Measurements from ENCODE around the gene ALPK3. TPM values are rescaled to one million over a fixed set of nuclear protein-coding genes. Genes with fewer than 3 reads are reported as not detected.

Gene ALPK3
- total RNA-seq, 1 experiment from 2014 or later: 17.7 TPM

DNA sequence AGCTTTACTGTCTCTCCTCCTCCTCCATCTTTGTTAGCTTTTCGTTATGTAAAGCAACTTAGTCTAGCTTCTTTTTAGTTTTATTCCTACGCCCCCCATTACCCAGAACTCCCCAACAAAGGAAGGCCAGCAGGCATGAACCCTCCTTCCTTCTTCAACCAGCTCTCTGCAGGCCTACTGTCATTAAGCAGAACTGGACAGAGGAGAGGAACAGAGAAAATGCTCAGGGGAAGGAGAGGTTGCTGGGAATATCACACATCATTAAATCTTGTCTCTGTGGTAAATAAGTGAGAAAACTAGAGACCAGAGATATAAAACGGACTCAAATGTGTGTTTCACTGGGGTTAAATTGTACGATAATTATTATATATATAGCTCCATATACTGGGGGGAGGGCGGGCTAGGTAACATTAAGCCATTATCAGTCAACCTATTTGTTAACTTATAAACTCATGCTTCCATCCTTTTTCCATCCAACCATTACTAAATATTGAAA, 48.0 kb downstream of the ALPK3 start:
- WGBS (ENCODE audit: extremely low coverage, insufficient read length, low lambda C conversion rate): no CpG with 5 or more reads among the region's 5 CpGs
- no peak overlapping the region for H2BK120ac ChIP-seq (ENCODE audit: low read depth, low read length, poor library complexity, severe bottlenecking)
- no peak overlapping the region for H2AFZ ChIP-seq (ENCODE audit: low read length)
- H3K4me2 ChIP-seq (ENCODE audit: insufficient read depth, insufficient read length, low read length): no peak overlapping the region
- no peak overlapping the region for H2BK12ac ChIP-seq (ENCODE audit: insufficient read length, low read depth, low read length)
- no peak overlapping the region for H3K23ac ChIP-seq (ENCODE audit: insufficient read length, low read depth, low read length)
- H4K20me1 ChIP-seq (ENCODE audit: control insufficient read depth, insufficient read depth, insufficient read length): no peaks in the 10 kb centered on the region
- no peak overlapping the region for H3T11ph ChIP-seq (ENCODE audit: low read length)
- H3K23me2 ChIP-seq (ENCODE audit: insufficient read length, low read depth, low read length, poor library complexity, severe bottlenecking): no peaks in the 10 kb centered on the region
- Mint-ChIP-seq H3K36me3 (ENCODE audit: insufficient read depth in 1 of 3, low read depth in 3 of 3) (peaks cover 0 to 41% (median 6%) of the 10 kb centered on the region in 3 experiments; a peak in 3 of 7 replicates), H3K9me3 (no peaks in the 10 kb centered on the region; a peak in 1 of 5 replicates), H3K27ac (peak overlapping the region in 1 of 3 experiments; percentile 38; a peak in 1 of 7 replicates), H3K4me3 (no peak overlapping the region), H3K27me3 (ENCODE audit: low read depth) (no peaks in the 10 kb centered on the region), H3K4me1 (no peaks in the 10 kb centered on the region; a peak in 1 of 4 replicates)
- no peak overlapping the region for H3K56ac ChIP-seq (ENCODE audit: insufficient read length, low read depth, low read length)
- H3K14ac ChIP-seq (ENCODE audit: insufficient read depth, low read length): no peak overlapping the region
- no peak overlapping the region for H3K4ac ChIP-seq (ENCODE audit: low read depth, low read length)
- no peak overlapping the region for H2AK5ac ChIP-seq (ENCODE audit: insufficient read length, low read length)
- no peak overlapping the region for H3K9ac ChIP-seq (ENCODE audit: extremely low read depth, insufficient read length, low read length)
- no peaks in the 10 kb centered on the region for H3K4me1 ChIP-seq (ENCODE audit: insufficient read depth, low read length)
- H3K18ac ChIP-seq (ENCODE audit: insufficient read length, low read depth, low read length): no peak overlapping the region
- no peaks in the 10 kb centered on the region for H3K27me3 ChIP-seq (ENCODE audit: insufficient read depth, low read length)
- no peak overlapping the region for H3K27ac ChIP-seq (ENCODE audit: insufficient read length, low read depth, low read length)
- no peak overlapping the region for H2BK5ac ChIP-seq (ENCODE audit: insufficient read length, low read length)
- TF ChIP-seq, protein P1, sequence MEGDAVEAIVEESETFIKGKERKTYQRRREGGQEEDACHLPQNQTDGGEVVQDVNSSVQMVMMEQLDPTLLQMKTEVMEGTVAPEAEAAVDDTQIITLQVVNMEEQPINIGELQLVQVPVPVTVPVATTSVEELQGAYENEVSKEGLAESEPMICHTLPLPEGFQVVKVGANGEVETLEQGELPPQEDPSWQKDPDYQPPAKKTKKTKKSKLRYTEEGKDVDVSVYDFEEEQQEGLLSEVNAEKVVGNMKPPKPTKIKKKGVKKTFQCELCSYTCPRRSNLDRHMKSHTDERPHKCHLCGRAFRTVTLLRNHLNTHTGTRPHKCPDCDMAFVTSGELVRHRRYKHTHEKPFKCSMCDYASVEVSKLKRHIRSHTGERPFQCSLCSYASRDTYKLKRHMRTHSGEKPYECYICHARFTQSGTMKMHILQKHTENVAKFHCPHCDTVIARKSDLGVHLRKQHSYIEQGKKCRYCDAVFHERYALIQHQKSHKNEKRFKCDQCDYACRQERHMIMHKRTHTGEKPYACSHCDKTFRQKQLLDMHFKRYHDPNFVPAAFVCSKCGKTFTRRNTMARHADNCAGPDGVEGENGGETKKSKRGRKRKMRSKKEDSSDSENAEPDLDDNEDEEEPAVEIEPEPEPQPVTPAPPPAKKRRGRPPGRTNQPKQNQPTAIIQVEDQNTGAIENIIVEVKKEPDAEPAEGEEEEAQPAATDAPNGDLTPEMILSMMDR (conservative IDR thresholded peaks at IDR 0.05): no peak
- no peak overlapping the region for H4K8ac ChIP-seq (replicated peaks; ENCODE audit: insufficient read length, low read depth, low read length)
- H4K5ac ChIP-seq (ENCODE audit: insufficient read length, low read depth, low read length): no peak overlapping the region
- H4K91ac ChIP-seq (ENCODE audit: insufficient read length, low read depth, low read length): no peak overlapping the region
- H3K79me1 ChIP-seq (ENCODE audit: insufficient read depth, low read depth, low read length, poor library complexity, severe bottlenecking): no peaks in the 10 kb centered on the region
- no peak for DNase-seq
- H3K9me3 ChIP-seq (ENCODE audit: control insufficient read depth, low read depth, low read length): no peaks in the 10 kb centered on the region
- H2BK15ac ChIP-seq (ENCODE audit: low read depth, low read length): no peak overlapping the region
- no peak overlapping the region for H2BK20ac ChIP-seq (ENCODE audit: low read depth, low read length, poor library complexity, severe bottlenecking)
- H3K79me2 ChIP-seq (ENCODE audit: insufficient read depth, low read length): no peaks in the 10 kb centered on the region

Measured in H9 (cell line).